ENCODE data around the gene MAGEB4.

The MAGEB4 gene

GRCh38 chrX:30282527-30282926 lies 40.7 kb downstream of the MAGEB4 start:
- H2AFZ ChIP-seq (ENCODE audit: low read length): no peak overlapping the region
- no peaks in the 10 kb centered on the region for H3F3A ChIP-seq (ENCODE audit: insufficient read depth, low read length)
- TF ChIP-seq CTCF (IDR thresholded peaks at IDR 0.05; ENCODE audit: low read length) (no peak), EZH2 (IDR thresholded peaks at IDR 0.05; ENCODE audit: borderline replicate concordance, low read length) (no peak)
- H3K4me2 ChIP-seq (ENCODE audit: low read length): no peak overlapping the region
- H3K79me2 ChIP-seq (ENCODE audit: insufficient read depth, low read length): no peaks in the 10 kb centered on the region
- H3K4me3 ChIP-seq (ENCODE audit: low read depth, low read length, poor library complexity, severe bottlenecking): no peak overlapping the region
- no peaks in the 10 kb centered on the region for H3K9me2 ChIP-seq (ENCODE audit: low read depth, low read length)
- no peaks in the 10 kb centered on the region for H3K9me3 ChIP-seq (ENCODE audit: low read length)
- no peaks in the 10 kb centered on the region for H3K36me3 ChIP-seq (ENCODE audit: insufficient read depth, low read length)
- no peaks in the 10 kb centered on the region for H4K20me1 ChIP-seq (ENCODE audit: insufficient read depth, low read length)
- no peak overlapping the region for H3K27ac ChIP-seq (ENCODE audit: low read depth, low read length, poor library complexity, severe bottlenecking)
- no peaks in the 10 kb centered on the region for H3K27me3 ChIP-seq (ENCODE audit: insufficient read depth, low read length)
- H3K9ac ChIP-seq (ENCODE audit: low read length): no peak overlapping the region
- no peaks in the 10 kb centered on the region for H3K4me1 ChIP-seq (ENCODE audit: insufficient read depth, low read length, severe bottlenecking)

- no peaks in the 10 kb centered on the region for H3F3A ChIP-seq (ENCODE audit: insufficient read depth, low read length)
- no peaks in the 10 kb centered on the region for H3K79me2 ChIP-seq (ENCODE audit: insufficient read depth, low read length)
- H3K4me2 ChIP-seq (ENCODE audit: low read length): no peak overlapping the region
- no peaks in the 10 kb centered on the region for H3K9me3 ChIP-seq (ENCODE audit: low read length)
- H3K27ac ChIP-seq (ENCODE audit: low read depth, low read length, poor library complexity, severe bottlenecking): no peak overlapping the region
- no peak for TF ChIP-seq EZH2 (IDR thresholded peaks at IDR 0.05; ENCODE audit: borderline replicate concordance, low read length)
- H3K9ac ChIP-seq (ENCODE audit: low read length): no peak overlapping the region
- H3K9me2 ChIP-seq (ENCODE audit: low read depth, low read length): no peaks in the 10 kb centered on the region
- H3K36me3 ChIP-seq (ENCODE audit: insufficient read depth, low read length): no peaks in the 10 kb centered on the region
- H3K4me1 ChIP-seq (ENCODE audit: insufficient read depth, low read length, severe bottlenecking): no peaks in the 10 kb centered on the region
- H3K27me3 ChIP-seq (ENCODE audit: insufficient read depth, low read length): no peaks in the 10 kb centered on the region
- no peaks in the 10 kb centered on the region for H4K20me1 ChIP-seq (ENCODE audit: insufficient read depth, low read length)
- no peak overlapping the region for H3K4me3 ChIP-seq (ENCODE audit: low read depth, low read length, poor library complexity, severe bottlenecking)
- no peak overlapping the region for H2AFZ ChIP-seq (ENCODE audit: low read length)
Observed at GRCh38 chrX:30283456-30284200, 41.8 kb downstream of the MAGEB4 start.
